ENCODE data around the gene ARMH3.
A peak's percentile ranks its signal among the peaks of the same experiment; 100 is the strongest.

The ARMH3 gene

DNA sequence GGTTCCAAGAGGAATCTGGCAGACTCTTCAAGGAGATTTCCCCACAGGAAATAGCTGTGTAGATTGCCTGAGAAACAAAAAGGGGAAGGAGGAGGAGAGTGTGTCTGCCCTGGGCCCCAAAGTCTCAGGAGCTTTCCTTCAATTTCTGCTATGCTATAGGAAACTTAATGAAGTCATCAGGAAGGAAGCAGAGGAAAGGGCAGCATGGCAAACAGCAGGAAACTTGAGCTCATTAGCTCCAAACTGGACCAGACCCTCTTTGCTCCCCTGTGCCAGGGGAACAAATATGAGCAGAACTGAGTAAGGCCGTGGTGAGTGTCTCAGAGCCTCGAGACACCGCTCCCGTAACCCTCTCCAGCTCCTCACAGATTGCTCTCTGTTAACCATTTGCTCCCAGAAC lies 207.6 kb downstream of the ARMH3 start:
- no peak for DNase-seq

DNA sequence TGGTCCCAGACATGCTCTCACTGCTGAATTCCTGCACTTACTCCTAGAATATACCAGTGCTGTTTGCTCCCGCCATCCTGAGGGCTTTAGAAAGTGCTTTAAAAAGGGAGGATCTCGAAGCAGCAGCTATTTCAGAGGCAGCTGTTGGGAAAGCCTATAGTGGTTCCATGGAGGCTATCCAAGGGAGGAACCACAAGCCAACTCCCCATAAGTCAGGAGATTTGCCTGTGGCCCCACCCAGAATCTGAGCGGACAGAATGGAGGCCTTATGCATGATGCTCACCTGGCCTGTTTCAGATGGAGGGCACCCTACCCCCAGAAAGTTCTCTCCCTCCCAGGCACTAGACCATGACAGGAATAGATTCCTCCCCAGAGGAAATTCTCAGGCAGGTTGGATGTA lies 210.1 kb downstream of the ARMH3 start:
- no peak for DNase-seq

- DNase-seq: peak; percentile 15
These were observed 212.6 kb downstream of the ARMH3 start, which contains the start of gene KCNIP2 for GRCh38 chr10:101843032-101844021. Gene KCNIP2 (minus strand): TSS chr10:101843800. CDS start chr10:101843568, 232 bp downstream.

- no peak for DNase-seq
These were observed 214.1 kb downstream of the ARMH3 start for GRCh38 chr10:101841826-101842225.

GRCh38 chr10:101840741-101841453 lies 215.1 kb downstream of the ARMH3 start:
- peak; percentile 68 for DNase-seq

DNA sequence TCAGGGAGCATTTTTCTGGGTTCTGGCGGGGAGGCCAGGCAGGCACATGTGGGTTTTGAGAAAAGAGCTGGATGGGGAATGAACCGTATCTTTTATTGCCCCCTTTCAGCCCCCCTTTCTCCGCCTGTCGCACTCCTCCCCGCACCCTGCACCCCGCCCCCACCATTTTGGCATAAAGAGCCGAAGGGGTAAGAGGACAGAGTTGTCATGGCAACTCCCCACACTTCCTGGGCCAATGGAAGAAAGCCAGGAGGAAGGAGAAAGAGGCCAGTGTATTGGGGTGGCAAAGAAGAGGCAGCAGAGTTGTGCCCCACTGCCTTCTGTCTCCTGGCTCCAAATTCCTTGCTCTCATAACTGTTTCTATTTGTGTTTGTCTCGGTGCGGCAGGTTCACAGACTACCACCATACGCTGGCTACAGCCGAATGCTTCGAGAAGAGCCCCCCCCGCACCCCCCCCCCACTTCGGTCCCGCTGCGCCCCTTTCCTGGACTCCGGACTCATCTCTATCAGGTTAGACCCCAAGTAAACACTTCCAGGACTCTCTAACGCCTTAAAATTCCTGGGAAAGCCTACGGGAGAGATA lies 215.8 kb downstream of the ARMH3 start:
- no peak for DNase-seq

DNA sequence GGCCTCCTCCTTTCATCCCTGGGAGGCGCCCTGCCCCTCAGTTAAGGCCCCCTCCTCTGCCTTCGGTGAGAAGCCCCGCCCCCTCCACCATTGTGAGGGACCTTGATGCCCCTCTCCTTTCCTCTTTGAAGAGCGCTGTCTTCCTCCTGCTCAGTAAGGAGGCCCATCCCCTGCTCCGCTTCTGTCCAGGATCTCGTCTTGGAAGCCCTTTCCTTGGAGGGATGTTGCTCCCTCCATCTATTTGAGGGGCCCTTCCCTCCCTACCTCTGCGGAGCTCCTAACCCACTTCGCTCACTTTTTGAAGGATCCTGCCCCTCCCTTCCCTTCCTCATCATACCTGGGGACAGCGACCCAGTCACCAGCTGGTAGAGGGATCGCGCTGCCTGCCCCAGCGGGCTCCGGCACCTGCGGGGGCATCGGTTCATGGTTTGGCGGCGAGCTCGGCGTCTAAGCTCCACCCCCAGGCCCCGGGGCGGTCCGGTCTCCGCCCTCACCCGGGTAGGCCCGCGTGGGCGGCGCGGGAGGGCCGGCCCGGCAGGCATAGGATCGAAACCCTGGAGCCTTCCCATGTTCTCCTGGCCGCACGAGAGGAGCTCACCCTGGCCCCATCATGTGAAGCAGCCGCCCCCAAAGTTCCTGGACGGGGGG lies 216.4 kb downstream of the ARMH3 start:
- peak; percentile 43 for DNase-seq

DNA sequence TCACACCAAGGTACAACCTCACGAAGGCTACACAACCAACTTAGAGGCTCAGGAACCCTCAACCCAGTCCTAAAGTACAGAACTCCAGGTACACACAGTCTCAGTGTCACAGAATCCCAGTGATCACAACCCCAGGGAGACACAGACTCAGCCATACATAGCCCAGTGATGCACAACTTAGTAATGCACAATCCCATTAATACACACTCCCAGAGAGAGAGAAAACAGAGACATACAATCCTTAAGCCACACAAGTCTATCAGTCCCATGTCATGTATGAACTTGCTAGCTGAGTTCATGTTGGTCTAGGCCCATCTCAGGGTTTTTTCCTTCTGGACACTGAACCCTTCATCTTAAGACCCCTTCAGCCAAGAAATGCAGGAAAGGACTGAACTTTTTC lies 217.0 kb downstream of the ARMH3 start:
- DNase-seq: no peak

DNA sequence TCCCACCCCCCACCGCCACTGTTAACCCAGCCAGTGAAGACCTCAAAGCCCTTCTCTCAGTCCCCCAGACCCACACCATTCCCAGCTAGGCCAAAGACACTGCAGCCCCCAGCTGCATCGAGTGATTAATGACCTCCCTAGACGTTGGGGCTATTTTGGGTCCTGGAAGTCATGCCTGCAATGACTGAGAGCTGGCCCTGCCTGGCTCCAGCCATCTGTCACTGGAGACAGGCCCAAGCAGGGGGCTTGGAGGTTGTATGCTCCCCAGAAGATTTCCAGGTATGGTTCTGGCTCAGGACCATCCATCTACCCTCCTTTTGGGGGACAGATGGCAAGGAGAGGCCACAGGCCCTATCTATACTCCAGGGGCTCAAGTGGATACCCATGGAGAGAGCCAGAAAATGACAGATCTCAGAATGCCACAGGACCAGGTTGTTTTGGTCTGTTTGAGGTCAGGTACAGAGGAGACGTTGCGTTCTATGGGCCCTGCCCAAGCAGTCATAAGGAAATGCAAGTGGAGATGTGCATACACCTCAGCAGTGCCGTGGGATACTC lies 217.5 kb downstream of the ARMH3 start:
- DNase-seq: no peak

DNA sequence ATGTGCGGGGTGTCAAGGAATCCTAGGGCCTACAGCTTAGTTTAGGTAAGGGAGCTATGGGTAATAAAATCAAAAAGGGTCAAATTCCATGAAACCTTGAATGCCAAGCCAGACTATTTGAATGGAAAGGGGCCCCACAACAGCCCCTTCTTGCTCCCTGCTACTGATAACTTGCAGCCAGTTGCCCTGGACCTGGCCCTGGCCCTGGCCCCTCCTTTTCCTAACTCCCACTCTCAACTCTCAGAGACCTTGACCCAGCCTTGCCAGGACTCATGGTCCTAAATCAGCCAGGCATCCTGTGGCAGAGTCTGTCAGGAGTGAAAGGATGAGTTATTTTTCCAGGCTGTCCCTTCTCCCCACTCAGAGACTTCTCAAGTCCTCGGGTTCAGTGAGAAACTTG lies 218.2 kb downstream of the ARMH3 start:
- DNase-seq: no peak

DNA sequence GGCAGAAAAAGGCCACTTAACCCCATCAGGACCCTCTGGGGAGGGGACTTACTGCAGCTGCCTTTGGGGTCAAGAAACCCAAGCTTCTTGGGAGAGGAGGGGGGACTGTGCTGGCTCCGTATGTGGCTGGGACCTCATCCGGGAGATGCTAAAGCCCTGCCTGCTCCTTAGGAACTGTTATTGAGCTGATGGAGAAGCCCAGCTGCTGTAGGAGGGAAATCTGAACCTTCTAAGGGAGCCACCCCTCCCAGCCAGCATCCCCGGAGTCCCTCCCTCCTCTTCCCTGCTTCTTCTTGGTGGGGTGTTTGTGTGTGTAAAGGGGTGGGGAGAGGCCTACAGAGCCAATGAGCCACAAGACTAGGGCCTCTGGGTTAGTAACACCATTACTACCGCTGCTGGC lies 220.6 kb downstream of the ARMH3 start:
- no peak for DNase-seq

- DNase-seq: no peak
These were observed 221.6 kb downstream of the ARMH3 start for GRCh38 chr10:101834341-101834740.

- DNase-seq: no peak
These were observed 222.5 kb downstream of the ARMH3 start for GRCh38 chr10:101833466-101833865.

GRCh38 chr10:101832325-101832771 lies 223.6 kb downstream of the ARMH3 start:
- DNase-seq: no peak

- DNase-seq: no peak
These were observed 224.7 kb downstream of the ARMH3 start for GRCh38 chr10:101831169-101831811.

DNA sequence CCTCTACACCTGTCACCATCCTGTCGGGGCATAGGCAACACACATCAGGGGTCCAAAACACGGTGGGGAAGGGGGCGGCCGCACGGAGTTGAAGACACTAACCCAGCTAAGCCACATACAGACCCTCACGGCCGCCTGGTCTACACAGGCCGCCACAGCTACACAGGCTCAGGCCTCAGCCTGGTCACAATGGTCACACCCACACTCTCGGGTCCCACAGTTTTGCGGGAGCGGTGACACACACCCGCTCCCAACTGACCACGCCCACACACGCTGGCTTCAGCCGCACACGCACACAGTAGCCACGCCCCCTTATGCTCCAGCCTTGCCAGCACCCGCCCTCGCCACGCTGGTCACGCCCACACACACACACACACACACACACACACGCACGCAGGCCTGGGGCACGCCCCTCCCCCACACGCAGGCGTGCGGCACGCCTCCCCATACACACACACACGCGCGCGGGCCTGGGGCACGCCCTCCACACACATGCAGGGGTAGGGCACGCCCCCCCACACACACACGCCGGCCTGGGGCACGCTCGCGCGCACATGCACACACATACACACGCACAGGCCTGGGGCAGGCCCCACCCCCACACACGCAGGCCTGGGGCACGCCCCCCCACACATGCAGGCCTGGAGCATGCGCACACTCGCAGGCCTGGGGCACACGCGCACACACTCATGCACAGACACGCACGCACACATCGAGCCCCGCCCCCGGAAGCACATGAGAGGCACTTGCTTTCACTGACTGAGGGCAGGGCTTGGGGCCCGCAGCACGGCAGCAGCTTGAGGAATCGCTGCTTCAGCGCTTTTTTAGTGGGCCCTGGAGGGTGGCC lies 225.4 kb downstream of the ARMH3 start:
- peak; percentile 92 for DNase-seq

DNA sequence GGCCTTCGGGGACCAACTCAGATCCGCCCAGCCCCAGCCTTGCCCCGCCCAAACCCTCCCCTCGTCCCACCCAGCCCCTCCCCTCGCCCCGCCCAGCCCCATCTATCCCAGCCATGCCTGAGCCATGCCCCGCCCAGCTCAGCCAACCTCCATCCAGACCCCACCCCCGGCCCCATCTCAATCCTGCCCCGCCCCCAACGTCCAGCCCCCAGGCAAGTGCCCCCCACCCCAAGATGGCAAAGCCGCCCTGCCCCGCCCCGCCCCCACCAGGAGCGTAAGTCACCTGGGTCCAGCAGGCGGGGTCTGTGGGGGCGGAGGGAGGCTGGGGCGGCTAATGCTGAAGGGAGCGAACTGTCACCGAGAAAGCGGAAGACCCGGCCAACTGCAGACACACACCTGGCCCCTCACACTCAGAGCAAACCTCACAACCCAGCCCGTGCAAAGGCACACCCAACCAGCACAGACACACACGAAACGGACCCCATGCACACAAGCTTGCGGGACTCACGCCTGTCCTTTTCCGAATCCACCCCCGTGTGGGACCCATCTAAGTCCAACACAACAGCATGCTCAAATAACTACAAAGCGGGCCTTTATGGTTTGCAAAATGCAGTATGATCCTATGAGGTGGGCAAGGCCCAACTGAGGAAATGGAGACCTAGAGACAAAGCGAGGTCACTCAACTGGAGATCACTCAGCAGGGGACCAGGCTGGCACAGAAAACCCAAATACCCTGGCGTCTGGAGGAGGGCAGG lies 226.2 kb downstream of the ARMH3 start:
- peak; percentile 48 for DNase-seq

DNA sequence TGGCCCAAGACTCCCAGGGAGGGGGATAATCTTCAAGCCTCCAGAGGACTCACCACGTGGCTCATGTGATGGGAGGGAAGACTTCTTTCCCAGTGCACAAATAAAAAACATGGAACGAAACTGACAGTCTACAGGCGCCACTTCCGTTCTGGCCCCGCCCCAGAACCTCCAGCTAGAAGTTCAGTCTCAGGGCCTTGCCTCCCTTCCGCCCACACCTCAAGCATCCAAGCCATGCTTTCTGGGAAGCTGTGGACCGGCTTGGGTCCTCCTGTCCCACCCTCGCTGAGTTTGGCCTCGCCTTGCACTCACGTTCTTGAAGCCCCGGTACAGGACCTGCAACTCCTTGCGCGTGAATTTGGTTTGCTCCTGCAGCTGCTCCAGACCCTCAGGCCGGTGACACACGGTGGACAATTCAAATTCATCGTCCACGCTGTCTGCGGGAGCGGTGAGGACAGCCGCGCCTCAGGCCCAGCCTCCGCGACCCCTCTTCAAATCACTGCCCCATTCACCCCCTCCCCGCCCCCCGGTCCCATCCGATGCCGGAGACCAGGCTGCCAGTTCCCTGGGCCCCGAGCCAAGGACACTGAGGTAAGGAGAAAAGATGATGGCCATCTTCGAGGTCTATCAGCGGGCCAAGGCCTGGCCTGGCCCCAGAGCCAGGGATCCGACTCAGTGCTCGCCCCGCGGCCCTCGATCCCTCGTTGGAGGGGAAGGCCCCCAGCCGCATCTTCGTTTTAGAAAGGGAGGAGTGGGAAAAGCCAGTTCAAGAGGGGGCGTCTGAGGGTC lies 227.0 kb downstream of the ARMH3 start:
- DNase-seq: no peak

DNA sequence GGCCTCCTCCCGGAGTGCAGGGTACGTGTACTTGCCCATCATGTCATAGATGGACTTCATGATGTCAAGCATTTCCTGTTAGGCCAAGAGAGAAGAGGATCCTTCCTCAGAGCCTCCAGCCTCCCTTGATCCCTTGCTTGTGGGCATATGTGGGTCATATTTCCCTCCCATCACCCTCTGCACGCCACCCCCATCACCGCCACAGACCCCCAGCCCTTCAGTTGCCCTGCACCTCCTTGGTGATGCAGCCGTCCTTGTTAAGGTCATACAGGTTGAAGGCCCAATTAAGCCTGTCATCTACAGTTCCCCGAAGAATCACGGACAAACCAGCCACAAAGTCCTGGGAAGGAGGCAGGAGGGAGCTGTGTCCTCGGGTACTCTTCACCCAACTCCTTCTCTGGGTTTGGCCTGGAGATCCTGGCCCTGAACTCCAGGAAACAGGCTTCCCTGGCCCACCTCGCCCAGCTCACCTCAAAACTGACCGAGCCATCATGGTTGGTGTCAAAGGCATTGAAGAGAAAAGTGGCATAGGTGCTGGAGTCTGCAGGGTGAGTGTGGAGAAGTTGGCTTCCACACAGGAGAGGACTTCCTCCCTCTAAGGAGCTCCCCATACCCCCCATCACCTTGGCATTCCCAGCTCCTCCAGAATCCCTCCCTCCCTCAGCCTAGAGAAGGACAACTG lies 227.9 kb downstream of the ARMH3 start:
- DNase-seq: no peak

All from NCI-H2227 treated with DMSO at 0.1 percent for 48 hours (cell line).